Measurements from ENCODE around the gene NOL3. TPM values are rescaled to one million over a fixed set of nuclear protein-coding genes. Genes with fewer than 3 reads are reported as not detected.

The NOL3 gene
- total and polyA plus RNA-seq, 4 donors, result 3.0 to 18.0 (median 10.7) TPM

DNA sequence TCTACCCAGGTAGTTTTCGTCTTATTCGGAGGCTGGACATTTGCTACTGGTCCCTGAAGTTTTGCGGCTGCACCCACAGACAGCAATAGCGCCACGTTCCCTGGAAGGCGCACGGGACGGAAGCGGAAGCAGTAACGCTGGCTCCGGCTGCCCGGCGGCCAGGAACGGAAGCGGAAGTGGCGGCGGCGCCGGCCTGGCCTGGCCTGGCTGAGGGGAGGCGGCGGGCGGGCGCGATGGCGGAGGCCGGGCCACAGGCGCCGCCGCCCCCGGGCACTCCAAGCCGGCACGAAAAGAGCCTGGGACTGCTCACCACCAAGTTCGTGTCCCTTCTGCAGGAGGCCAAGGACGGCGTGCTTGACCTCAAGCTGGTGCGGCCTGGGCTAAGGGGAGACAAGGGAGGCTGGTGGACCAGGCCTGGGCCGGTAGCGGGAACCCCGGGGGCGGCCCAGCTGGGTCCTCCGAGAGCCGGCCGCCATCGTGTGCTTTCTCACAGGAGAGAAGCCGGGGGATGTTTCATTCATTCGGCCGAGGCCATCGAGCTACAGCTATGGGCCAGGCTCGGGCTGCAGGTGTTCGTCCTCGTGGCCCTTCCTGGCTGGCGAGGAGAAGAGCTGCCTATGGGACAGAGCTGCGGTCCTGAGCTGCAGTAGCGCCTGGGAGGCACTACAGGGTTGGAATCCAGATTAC is 21.8 kb downstream of the NOL3 start, which contains the start of gene E2F4:
E2F4 (plus strand) TSS at position 161 of the 687 bp plus-strand sequence; CDS start at position 234, 73 bp downstream.
- Histone ChIP-seq H3K27ac (ENCODE audit: low read depth in 1 of 2, low read length in 2 of 2) (peak within 1 kb of the TSS; percentile 33 to 61), H3K36me3 (ENCODE audit: control insufficient read depth in 4 of 4, insufficient read depth in 3 of 4, low read depth in 1 of 4, low read length in 3 of 4) (peaks cover 10 to 31% (median 22%) of the 10 kb centered on the region in 4 donors)

DNA sequence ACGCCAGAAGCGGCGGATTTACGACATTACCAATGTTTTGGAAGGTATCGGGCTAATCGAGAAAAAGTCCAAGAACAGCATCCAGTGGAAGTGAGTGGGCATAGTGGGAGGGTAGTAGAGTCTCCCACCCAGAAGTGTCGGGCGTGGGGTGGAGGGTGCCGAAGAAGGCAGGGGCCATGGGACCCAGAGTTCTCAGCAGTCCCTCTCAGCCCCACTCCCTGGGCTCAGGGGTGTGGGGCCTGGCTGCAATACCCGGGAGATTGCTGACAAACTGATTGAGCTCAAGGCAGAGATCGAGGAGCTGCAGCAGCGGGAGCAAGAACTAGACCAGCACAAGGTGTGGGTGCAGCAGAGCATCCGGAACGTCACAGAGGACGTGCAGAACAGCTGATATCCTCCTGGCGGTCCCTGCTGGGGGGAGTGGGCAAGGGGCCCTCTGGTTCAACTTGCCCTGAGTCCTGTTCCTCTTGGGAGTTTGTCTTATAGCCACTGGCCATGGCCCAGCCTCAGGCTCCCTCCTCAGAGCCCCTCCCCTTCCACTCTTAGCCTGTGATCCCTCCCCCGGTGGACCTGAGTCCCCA is 22.5 kb downstream of the NOL3 start:
- H3K9ac ChIP-seq (ENCODE audit: low read depth in 1 of 2, low read length in 2 of 2), result peak overlapping the region; percentile 90 to 96
- TF ChIP-seq RXRA (IDR thresholded peaks at IDR 0.05), result no peak
- TF ChIP-seq, protein P1, sequence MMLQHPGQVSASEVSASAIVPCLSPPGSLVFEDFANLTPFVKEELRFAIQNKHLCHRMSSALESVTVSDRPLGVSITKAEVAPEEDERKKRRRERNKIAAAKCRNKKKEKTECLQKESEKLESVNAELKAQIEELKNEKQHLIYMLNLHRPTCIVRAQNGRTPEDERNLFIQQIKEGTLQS (IDR thresholded peaks at IDR 0.05), result no peak
- TF ChIP-seq YY1 (IDR thresholded peaks at IDR 0.05), result no peak
- TF ChIP-seq SP1 (IDR thresholded peaks at IDR 0.05), result no peak
- TF ChIP-seq, protein P2, sequence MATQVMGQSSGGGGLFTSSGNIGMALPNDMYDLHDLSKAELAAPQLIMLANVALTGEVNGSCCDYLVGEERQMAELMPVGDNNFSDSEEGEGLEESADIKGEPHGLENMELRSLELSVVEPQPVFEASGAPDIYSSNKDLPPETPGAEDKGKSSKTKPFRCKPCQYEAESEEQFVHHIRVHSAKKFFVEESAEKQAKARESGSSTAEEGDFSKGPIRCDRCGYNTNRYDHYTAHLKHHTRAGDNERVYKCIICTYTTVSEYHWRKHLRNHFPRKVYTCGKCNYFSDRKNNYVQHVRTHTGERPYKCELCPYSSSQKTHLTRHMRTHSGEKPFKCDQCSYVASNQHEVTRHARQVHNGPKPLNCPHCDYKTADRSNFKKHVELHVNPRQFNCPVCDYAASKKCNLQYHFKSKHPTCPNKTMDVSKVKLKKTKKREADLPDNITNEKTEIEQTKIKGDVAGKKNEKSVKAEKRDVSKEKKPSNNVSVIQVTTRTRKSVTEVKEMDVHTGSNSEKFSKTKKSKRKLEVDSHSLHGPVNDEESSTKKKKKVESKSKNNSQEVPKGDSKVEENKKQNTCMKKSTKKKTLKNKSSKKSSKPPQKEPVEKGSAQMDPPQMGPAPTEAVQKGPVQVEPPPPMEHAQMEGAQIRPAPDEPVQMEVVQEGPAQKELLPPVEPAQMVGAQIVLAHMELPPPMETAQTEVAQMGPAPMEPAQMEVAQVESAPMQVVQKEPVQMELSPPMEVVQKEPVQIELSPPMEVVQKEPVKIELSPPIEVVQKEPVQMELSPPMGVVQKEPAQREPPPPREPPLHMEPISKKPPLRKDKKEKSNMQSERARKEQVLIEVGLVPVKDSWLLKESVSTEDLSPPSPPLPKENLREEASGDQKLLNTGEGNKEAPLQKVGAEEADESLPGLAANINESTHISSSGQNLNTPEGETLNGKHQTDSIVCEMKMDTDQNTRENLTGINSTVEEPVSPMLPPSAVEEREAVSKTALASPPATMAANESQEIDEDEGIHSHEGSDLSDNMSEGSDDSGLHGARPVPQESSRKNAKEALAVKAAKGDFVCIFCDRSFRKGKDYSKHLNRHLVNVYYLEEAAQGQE (IDR thresholded peaks at IDR 0.05), result no peak
- TF ChIP-seq, protein P3, sequence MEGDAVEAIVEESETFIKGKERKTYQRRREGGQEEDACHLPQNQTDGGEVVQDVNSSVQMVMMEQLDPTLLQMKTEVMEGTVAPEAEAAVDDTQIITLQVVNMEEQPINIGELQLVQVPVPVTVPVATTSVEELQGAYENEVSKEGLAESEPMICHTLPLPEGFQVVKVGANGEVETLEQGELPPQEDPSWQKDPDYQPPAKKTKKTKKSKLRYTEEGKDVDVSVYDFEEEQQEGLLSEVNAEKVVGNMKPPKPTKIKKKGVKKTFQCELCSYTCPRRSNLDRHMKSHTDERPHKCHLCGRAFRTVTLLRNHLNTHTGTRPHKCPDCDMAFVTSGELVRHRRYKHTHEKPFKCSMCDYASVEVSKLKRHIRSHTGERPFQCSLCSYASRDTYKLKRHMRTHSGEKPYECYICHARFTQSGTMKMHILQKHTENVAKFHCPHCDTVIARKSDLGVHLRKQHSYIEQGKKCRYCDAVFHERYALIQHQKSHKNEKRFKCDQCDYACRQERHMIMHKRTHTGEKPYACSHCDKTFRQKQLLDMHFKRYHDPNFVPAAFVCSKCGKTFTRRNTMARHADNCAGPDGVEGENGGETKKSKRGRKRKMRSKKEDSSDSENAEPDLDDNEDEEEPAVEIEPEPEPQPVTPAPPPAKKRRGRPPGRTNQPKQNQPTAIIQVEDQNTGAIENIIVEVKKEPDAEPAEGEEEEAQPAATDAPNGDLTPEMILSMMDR (IDR thresholded peaks at IDR 0.05; ENCODE audit: low read depth, low read length, missing input control), result no peak
- TF ChIP-seq RAD21 (IDR thresholded peaks at IDR 0.05), result no peak
- TF ChIP-seq EGR1 (IDR thresholded peaks at IDR 0.05; ENCODE audit: low read depth in 2 of 2), result no peak
- peak overlapping the region in 1 of 2 donors; percentile 33 for H3K27ac ChIP-seq (ENCODE audit: low read depth in 1 of 2, low read length in 2 of 2)
- WGBS, result 30% methylated on average over 17 of the region's 17 CpGs
- H3K9me3 ChIP-seq (ENCODE audit: control insufficient read depth in 4 of 4, low read length in 3 of 4), result no peaks in the 10 kb centered on the region
- H3K4me1 ChIP-seq (ENCODE audit: control insufficient read depth in 4 of 4, insufficient read depth in 4 of 4, low read length in 3 of 4), result peaks cover 8 to 26% (median 22%) of the 10 kb centered on the region in 4 donors
- H3K36me3 ChIP-seq (ENCODE audit: control insufficient read depth in 4 of 4, insufficient read depth in 3 of 4, low read depth in 1 of 4, low read length in 3 of 4), result peaks cover 11 to 38% (median 26%) of the 10 kb centered on the region in 4 donors
- no peaks in the 10 kb centered on the region for H3K27me3 ChIP-seq (ENCODE audit: control insufficient read depth in 4 of 4, insufficient read depth in 4 of 4, low read length in 3 of 4)
- H3K4me3 ChIP-seq (ENCODE audit: low read depth in 1 of 3, low read length in 3 of 3), result peak overlapping the region; percentile 88 to 97 (median 92)
- peak; percentile 47 for DNase-seq (ENCODE audit: low spot score)

More for the DNA sequence above, 21.8 kb downstream of the NOL3 start, which contains the start of gene E2F4:
- Histone ChIP-seq H3K27me3 (ENCODE audit: control insufficient read depth in 4 of 4, insufficient read depth in 4 of 4, low read length in 3 of 4) (no peaks in the 10 kb centered on the region), H3K9me3 (ENCODE audit: control insufficient read depth in 4 of 4, low read length in 3 of 4) (no peaks in the 10 kb centered on the region), H3K4me1 (ENCODE audit: control insufficient read depth in 4 of 4, insufficient read depth in 4 of 4, low read length in 3 of 4) (peaks cover 8 to 26% (median 22%) of the 10 kb centered on the region in 4 donors), H3K9ac (ENCODE audit: low read depth in 1 of 2, low read length in 2 of 2) (peak within 1 kb of the TSS; percentile 90 to 96), H3K4me3 (ENCODE audit: low read depth in 1 of 3, low read length in 3 of 3) (peak within 1 kb of the TSS; percentile 88 to 97 (median 92))
- peak; percentile 88 for DNase-seq (ENCODE audit: low spot score)
- under 1% methylated on average over 54 of the region's 54 CpGs for WGBS
- peak; percentile 84 to 86 for TF ChIP-seq EGR1 (IDR thresholded peaks at IDR 0.05; ENCODE audit: low read depth in 2 of 2)
- peak; percentile 50 for TF ChIP-seq SP1 (IDR thresholded peaks at IDR 0.05)
- no peak for TF ChIP-seq FOXA2 (IDR thresholded peaks at IDR 0.05)
- TF ChIP-seq YY1 (IDR thresholded peaks at IDR 0.05), result peak; percentile 63
- TF ChIP-seq, protein P3 (IDR thresholded peaks at IDR 0.05; ENCODE audit: low read depth, low read length, missing input control), result peak; percentile 2
- no peak for TF ChIP-seq RXRA (IDR thresholded peaks at IDR 0.05)
- peak in 1 of 2 donors; percentile 40 for TF ChIP-seq RAD21 (IDR thresholded peaks at IDR 0.05)
- TF ChIP-seq GABPA (IDR thresholded peaks at IDR 0.05 in 1 of 2, conservative IDR thresholded peaks at IDR 0.05 in 1 of 2), result peak; percentile 85 to 95

Data from liver (tissue), 9 donors.